ENCODE measurements around the gene AUP1. TPM values are rescaled to one million over a fixed set of nuclear protein-coding genes. Genes with fewer than 3 reads are reported as not detected.

AUP1 gene
- total RNA-seq, 2 donors from 2014 or later, result 82.5 to 170 TPM

- ATAC-seq, result no peak
- Histone ChIP-seq H3K27ac (no peak overlapping the region), H3K36me3 (replicated peaks in 1 of 2; ENCODE audit: insufficient read depth in 1 of 2, low read depth in 2 of 2) (no peaks in the 10 kb centered on the region), H3K4me1 (peaks cover 46% of the 10 kb centered on the region), H3K27me3 (peaks cover 0 to 36% of the 10 kb centered on the region in 2 donors), H3K4me3 (no peak overlapping the region), H3K9me3 (no peaks in the 10 kb centered on the region)
- TF ChIP-seq POLR2A (IDR thresholded peaks at IDR 0.05) (no peak), CTCF (IDR thresholded peaks at IDR 0.05) (no peak)
- WGBS, 2 donors, result 71 to 72% methylated on average over 4 of the region's 4 CpGs
- intact Hi-C loops (cut with DNase I), result no loop called here
- no peak for DNase-seq
These were observed 19.2 kb downstream of the AUP1 start for GRCh38 chr2:74510272-74510671.

GRCh38 chr2:74507926-74508520, 21.5 kb downstream of the AUP1 start:
- WGBS, 2 donors, result 9 to 25% methylated on average over 14 to 37 of the region's 38 CpGs

GRCh38 chr2:74507145-74507925, 22.2 kb downstream of the AUP1 start, which contains the start of gene PCGF1:
Gene PCGF1, minus strand, starts transcription at chr2:74507695. Its CDS starts 27 bp downstream, at chr2:74507668.
- 0 to 1% methylated on average over 24 to 56 of the region's 56 CpGs for WGBS, 2 donors
- peak; percentile 100 for DNase-seq
- Histone ChIP-seq H3K9me3 (no peaks in the 10 kb centered on the region), H3K27ac (peak within 1 kb of the TSS; percentile 96 to 99 (median 98)), H3K36me3 (replicated peaks in 1 of 2; ENCODE audit: insufficient read depth in 1 of 2, low read depth in 2 of 2) (no peaks in the 10 kb centered on the region), H3K4me3 (peak within 1 kb of the TSS; percentile 53 to 65), H3K4me1 (peaks cover 49% of the 10 kb centered on the region), H3K27me3 (peaks cover 0 to 9% of the 10 kb centered on the region in 2 donors)
- TF ChIP-seq POLR2A (IDR thresholded peaks at IDR 0.05), result peak in 2 of 3 donors; percentile 73 to 81
- peak in 4 of 7 experiments; percentile 25 to 36 (median 32) for TF ChIP-seq CTCF (IDR thresholded peaks at IDR 0.05)
- peak; percentile 98 for ATAC-seq
- intact Hi-C loops (cut with DNase I), result no loop called here

More at GRCh38 chr2:74507926-74508520, 21.5 kb downstream of the AUP1 start:
- Histone ChIP-seq H3K4me3 (peak overlapping the region; percentile 53 to 65), H3K4me1 (peaks cover 43% of the 10 kb centered on the region), H3K27ac (peak overlapping the region; percentile 96 to 99 (median 98)), H3K9me3 (no peaks in the 10 kb centered on the region), H3K36me3 (replicated peaks in 1 of 2; ENCODE audit: insufficient read depth in 1 of 2, low read depth in 2 of 2) (no peaks in the 10 kb centered on the region), H3K27me3 (peaks cover 0 to 14% of the 10 kb centered on the region in 2 donors)
- intact Hi-C loops (cut with DNase I), result no loop called here
- TF ChIP-seq CTCF (IDR thresholded peaks at IDR 0.05) (no peak), POLR2A (IDR thresholded peaks at IDR 0.05) (no peak)
- peak in 1 of 4 donors; percentile 35 for DNase-seq
- peak; percentile 7 for ATAC-seq

- WGBS, 2 donors, result 91 to 95% methylated on average over 13 to 14 of the region's 14 CpGs
- DNase-seq, result no peak
- H3K9me3 ChIP-seq, result no peaks in the 10 kb centered on the region
- peaks cover 0 to 2% of the 10 kb centered on the region in 2 donors for H3K27me3 ChIP-seq
- intact Hi-C loops (cut with DNase I), result no loop called here
- TF ChIP-seq CTCF (IDR thresholded peaks at IDR 0.05), result no peak
- no peak for TF ChIP-seq POLR2A (IDR thresholded peaks at IDR 0.05)
- ATAC-seq, result no peak
- H3K4me1 ChIP-seq, result peaks cover 55% of the 10 kb centered on the region
- H3K27ac ChIP-seq, result no peak overlapping the region
- H3K36me3 ChIP-seq (replicated peaks in 1 of 2; ENCODE audit: insufficient read depth in 1 of 2, low read depth in 2 of 2), result no peaks in the 10 kb centered on the region
- H3K4me3 ChIP-seq, result no peak overlapping the region
These were observed 23.9 kb downstream of the AUP1 start for GRCh38 chr2:74505448-74506246.

All from body of pancreas (tissue), 4 donors.